HUDEP-2 (cell line): ENCODE results near the gene FGFR4.

Experiments
- DNase-seq, 76 experiments: peaks; one replicate each; lab custom pipeline; 2025; ENCODE audit not compliant: unreplicated experiment in 76 of 76; lab: John Stamatoyannopoulos, UW

The FGFR4 gene

DNA sequence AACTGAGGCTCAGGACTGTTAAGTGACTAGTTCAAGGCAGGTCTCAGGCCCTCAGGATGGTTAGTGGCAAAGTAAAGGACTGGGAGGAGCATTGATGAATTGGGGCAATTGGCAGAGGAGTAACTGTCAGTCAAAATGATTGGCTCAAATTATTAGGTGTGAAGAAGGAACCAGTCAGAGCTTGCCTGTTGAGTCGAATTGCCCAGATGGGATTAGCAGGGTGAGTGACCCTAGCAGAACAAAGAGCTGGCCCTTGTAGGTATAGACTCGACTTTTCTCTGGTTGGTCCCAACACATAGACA is 44.3 kb downstream of the FGFR4 start:
- DNase-seq, result no peak

DNA sequence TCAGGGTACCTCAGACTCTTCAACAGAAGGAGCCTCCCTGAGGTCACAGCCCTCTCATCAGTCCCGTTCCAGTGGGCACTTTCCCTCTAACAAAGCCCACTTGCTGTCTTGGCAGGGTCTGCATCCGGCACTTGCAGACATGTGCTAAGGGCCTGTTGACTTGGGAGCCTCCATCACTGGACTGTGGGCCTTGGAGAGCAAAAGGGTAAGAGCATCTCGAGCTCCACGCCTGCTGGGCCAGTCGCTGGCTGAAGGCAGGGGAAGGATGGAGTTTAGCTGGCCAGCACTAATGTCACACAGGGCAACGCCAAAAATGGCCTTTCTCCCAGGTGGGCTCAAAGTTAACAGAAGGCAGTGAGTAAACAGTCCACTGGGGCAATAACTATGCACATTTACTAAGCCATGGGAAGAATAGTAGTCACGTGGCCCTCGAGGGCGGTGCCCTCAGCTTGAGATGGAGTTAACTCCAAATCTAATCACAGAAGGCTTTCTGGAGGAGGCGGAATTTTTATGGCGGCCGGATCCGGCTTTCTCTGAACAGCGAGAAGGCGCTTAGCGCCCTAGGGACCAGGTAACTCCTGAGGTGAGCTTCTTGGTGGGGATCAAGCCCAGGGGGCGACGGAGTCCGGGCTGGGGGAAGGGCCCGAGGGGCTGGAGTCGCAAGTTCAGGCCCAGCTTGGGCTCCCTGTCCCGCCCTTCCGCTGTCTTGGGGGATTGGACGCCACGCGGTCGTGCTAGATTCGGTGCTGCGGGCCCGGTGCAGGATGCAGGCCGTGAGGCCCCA is 44.8 kb downstream of the FGFR4 start:
- no peak for DNase-seq

DNA sequence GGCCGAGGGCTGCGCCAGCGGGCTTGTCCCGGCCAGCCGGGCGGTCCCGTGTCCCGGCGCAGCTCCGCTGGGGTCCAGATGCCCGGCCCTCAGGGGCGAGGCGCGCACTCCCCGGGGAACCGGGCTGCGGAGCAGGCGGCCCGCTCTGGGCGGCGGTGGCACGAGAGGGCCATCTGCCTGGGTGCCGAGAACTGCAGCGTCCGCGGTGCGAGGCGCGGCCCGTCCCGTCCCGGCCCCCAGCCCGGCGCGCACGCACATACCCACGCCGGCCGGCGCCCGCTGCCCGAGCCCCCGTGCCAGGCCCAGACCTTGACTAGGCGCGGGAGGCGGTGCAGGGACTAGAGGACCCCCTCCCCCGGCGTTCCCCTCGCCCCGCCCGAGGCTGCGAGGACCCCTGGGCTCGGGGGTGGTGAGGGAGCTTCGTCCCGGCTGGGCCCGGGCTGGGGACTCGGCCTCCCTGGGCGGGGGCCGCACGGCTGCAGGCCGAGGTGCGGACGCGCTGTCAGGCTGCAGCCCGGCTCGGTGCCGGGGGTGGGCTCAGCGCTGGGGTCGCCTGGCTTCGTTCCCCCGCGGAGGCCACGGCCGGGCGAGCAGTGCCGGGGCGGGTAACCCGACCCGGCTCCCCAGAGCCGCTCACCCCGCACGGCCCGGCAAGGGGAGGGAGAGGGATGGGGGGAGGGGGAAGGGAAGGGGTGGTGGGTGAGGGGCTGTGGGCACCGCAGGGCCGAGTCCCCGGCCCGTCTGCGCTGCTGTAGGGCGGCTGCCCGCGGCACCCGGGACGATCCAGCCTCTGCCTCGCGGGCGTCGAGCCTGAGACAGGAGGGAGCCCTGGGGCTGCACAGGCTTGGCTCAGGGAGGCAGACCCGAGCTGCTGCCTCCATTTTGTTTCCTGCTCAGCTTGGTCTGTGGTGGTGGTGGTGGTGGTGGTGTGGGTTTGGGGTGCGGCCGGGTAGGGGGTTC is 45.7 kb downstream of the FGFR4 start:
- peak in 6 of 76 experiments; percentile 17 to 49 (median 40) for DNase-seq

DNA sequence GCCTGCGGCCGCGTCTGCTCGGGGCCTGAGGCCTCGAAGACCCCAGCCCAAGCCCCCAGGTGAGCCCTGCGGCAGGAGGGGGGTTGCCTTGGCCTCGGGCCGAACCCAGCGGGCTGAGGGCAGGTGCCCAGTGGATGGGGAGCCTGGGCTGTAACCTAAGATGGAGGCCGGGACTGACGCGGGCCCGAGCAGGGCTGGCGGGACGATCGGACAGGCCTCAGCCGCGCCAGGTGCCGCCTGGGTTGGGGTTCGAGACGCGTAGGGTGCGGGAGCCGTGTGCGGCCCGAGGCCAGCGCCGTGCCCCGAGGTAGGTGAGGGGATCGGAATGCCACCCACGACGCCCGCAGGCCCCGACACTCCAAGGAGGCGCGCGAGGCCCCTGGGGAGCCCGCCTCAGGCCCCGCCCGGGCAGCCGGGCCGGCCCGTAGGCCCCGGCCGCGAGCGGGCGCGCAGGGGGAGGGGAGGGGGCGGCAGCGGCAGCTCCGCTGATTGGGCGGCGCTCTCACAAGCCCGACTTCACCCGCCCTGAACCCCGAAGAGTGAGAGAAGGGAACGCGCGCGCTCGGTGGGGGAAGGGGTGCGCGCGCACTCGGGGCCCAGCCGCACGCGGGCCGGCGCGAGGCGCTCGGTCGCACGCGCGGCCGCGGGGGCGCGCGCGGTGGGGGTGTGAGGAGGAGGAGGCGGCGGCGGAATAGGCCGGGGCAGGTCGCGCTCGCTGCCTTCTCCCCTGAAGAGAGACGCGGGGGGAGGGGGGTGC is 46.6 kb downstream of the FGFR4 start, which contains the start of gene NSD1:
Gene NSD1 (plus strand): TSS at position 678 of the 757 bp plus-strand sequence. CDS start 1,331 bp downstream, outside the sequence.
- peak in 74 of 76 experiments; percentile 13 to 93 (median 86) for DNase-seq

DNA sequence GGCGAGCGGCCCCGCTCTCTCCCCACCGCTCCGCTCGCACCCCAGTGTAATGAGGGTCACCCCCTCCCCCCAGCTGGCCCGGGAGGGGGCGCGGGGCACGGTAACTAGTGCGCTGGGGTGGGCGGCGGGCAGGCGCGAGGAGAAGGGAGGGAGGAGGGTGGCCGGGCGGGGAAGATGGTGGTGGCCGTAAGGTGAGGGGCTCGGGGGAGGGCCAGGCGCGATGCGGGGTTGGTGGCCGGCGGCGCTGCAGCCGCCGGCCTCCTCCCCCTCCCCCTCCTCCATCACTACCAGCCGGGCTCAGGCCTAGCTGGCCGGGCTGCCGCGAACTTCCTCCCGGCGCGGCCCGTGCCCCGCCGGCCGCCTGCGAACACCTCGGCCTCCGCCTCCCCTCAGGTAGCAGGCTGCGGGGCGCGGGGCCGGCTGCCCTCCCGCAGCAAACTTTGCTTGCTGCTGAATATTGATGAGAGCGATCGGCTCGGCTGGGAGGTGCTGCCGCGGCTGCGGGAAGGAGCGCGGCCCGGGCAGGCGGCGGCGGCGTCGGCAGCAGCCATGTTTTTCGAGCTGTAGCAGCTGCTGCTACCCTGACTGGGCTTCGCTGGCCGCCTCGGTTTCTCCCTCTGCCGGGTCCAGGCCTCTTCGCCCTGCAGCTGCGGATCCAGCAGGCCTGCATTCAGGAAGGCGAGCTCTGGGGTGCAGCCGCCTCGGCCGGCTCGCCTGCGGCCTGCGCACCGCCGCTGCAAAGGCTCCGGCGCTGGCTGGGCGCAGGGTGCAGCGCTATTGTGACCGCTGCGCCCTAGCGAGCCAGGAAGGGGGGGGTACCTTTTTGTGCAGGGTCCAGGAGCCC is 47.4 kb downstream of the FGFR4 start:
- peak in 28 of 76 experiments; percentile 8 to 65 (median 44) for DNase-seq

DNA sequence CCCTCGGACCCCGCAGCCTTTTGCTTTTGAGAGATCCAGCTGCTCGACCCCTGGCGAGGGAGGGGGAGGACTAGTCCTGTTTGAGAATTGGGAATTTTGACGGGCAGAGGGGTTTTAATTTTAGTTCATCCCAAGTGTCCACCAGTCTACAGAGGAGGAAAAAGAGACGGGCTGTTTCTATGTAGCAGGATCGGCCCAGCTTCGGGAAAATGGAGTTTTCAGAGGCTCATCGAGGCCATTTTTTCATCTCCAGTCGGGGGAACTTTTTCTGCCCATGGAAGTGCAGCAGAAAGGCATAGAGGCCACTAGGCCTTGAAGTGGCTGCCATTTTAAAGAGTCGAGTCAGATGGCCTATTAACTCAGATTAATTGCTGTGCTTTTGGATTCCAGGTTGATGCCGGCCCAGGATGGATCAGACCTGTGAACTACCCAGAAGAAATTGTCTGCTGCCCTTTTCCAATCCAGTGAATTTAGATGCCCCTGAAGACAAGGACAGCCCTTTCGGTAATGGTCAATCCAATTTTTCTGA is 48.0 kb downstream of the FGFR4 start:
- DNase-seq, result peak in 2 of 76 experiments; percentile 42 to 44

DNA sequence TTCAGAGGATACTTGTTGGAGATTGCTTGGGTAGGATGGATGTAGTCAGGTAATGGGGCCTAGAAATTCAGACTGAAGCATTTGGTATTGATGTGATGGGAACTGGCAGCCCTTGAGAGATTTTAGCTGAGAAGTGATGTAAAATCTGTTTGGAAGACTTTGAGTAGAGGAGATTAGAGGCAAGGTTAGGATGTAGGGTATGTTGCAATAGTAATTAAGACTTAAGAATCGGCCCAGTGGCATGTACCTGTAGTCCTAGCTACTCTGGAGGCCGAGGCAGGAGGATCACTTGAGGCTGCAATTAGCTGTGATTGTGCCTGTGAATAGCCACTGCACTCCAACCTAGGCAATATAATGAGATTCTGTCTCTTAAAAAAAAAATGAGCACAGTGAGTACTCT is 53.6 kb downstream of the FGFR4 start:
- DNase-seq, result no peak

DNA sequence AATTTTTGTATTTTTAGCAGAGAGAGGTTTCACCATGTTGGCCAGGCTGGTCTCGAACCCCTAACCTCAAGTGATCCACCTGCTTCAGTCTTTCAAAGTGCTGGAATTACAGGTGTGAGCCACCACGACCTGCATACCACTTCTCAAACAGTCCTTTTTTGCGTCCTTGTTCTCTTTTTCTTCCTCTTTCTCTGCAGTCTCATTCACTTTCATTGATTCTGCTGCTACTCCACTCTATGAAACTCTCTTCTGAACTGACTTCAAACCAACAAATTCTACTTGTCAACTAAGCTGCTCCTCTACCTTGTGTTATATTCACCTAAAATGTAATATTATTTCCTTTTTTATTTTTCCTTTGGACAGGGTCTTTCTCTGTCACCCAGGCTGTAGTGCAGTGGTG is 54.8 kb downstream of the FGFR4 start:
- DNase-seq, result no peak

DNA sequence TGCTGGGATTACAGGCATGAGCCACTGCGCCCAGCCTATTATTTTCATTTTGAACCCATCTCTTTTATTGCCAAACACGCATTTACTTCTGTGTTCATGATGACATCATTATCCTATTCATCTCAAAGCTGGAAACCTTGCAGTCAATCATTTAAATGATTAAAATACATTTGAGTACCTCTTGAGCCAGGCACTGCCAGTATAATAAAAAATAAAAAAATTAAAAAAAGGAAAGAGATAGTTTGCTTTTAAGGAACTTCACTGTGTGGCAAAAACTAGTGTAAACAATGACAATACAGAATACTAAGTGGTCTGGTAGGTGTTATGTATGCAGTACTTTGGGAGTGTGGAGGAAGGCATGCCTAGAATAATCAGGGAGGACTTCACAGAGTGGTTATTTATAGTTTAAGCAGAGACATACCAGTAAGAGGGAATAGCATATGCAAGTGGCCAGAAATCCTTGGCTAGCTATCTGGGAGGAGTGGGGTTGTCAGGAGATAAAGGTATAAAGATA is 55.4 kb downstream of the FGFR4 start:
- DNase-seq, result no peak

DNA sequence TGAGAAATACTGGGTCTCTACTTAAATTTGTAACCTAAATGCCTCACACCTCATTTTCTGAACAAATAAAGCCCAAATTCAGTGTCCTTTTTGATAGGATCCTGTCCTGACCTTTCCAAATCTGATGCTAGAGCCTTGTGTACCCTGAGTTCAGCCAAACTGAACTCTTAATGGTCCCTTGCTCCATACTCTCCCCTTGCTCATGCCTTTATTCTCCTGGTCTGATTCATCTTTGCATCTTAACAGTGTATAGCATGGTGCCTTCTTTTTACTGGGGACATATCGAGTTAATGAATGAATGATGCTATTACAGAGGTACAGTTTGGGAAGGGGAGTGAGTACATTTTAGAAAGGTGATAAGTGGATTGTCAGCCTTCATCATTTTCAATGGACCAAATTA is 56.1 kb downstream of the FGFR4 start:
- DNase-seq, result no peak

DNA sequence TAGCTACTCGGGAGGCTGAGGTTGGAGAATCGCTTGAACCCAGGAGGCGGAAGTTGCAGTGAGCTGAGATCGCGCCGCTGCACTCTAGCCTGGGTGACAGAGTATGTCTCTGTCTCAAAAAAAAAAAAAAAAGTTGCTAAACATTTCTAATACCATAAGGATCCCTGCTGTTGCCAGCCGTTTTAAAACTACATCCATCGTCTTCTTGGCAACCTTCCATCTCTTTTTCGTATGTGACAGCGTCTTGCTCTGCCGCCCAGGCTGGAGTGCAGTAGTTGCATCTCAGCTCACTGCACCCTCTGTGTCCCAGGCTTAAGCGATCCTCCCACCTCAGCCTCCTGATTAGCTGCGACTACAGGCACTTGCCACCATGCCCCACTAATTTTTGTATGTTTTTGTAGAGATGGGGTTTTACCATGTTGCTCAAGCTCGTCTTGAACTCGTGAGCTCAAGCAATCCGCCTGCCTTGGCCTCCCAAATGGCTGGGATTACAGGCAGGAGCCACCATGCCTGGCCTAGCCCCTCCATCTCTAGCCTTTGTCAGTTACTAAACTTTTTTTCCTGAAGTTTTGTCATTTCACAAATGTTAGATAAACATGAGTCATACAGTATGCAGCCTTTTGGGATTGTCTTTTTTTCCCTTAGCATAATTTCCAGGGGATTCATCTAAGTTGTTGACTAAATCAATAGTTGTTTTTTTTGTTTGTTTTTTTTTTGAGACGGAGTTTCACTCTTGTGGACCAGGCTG is 60.4 kb downstream of the FGFR4 start:
- DNase-seq, result no peak
